Thyroid gland (tissue), 4 donors: Measurements from ENCODE around the gene LAMP1.

Experiments
- CTCF ChIP-seq, 6 experiments: fragments of 200-600 bp in 3 of 6; fragments of 450-650 bp in 3 of 6; sonication (generic) in 3 of 6; IDR thresholded peaks; one replicate each; pipeline ENCODE4 v1.5.1; 2016 to 2019; ENCODE audit warnings: antibody characterized with exemption in 6 of 6, mild to moderate bottlenecking in 2 of 6, inconsistent platforms in 1 of 6, moderate library complexity in 1 of 6
- POLR2A ChIP-seq, 2 donors: fragments of 450-650 bp; IDR thresholded peaks; one replicate each; pipeline ENCODE4 v1.6.1; 2017; ENCODE audit warnings: antibody characterized with exemption in 2 of 2, mild to moderate bottlenecking in 2 of 2, moderate library complexity in 1 of 2

DNA sequence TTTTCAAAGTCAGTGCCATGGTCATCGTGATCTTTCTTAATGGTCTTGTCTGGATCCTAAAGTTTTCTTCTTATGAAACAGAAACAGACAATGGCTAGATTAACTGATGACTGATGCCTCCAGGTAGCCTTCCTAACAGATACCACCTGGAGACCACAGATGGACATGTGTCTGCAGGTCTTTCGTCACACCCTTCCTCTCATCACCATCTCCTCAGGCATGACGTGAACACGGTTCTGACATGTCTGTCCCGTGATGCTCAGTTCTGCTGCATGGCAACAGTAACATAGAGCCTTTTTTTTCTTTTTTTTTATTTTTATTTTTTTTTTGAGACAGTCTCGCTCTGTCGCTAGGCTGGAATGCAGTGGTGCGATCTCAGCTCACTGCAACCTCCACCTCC, 13.1 kb upstream of the LAMP1 start:
- no peak for TF ChIP-seq CTCF (IDR thresholded peaks at IDR 0.05)
- TF ChIP-seq POLR2A (IDR thresholded peaks at IDR 0.05), result no peak
